Transverse colon (tissue), 4 donors: ENCODE results near the gene ETNK2. TPM values are rescaled to one million over a fixed set of nuclear protein-coding genes. Genes with fewer than 3 reads are reported as not detected.

Experiments
- DNase-seq: peaks from one replicate; pipeline ENCODE4 v3.0.0-alpha.2; 2019
- H3K27ac ChIP-seq, 4 donors: fragments of 200-600 bp; sonication (generic); 2 replicates each; pipeline ENCODE4 v1.5.1; 2016 to 2018; ENCODE audit warnings: inconsistent platforms in 4 of 4
- H3K27me3 ChIP-seq: fragments of 200-600 bp; sonication (generic); 2 replicates; pipeline ENCODE4 v1.5.1; 2017; ENCODE audit warnings: inconsistent platforms
- H3K36me3 ChIP-seq, 4 donors: fragments of 200-600 bp; sonication (generic); 2 replicates each; pipeline ENCODE4 v1.5.1; 2017 to 2019; ENCODE audit warnings: inconsistent platforms in 4 of 4
- H3K4me1 ChIP-seq, 4 donors: fragments of 200-600 bp; sonication (generic); 2 replicates each; pipeline ENCODE4 v1.5.1; 2017 to 2020; ENCODE audit warnings: inconsistent platforms in 4 of 4
- H3K4me3 ChIP-seq, 4 donors: fragments of 200-600 bp; sonication (generic); 1 replicate in 1 of 4; 2 replicates in 3 of 4; pipeline versions ENCODE4 v1.5.1 to v1.6.1; 2017 to 2019; ENCODE audit warnings: inconsistent platforms in 4 of 4
- H3K9me3 ChIP-seq, 2 donors: fragments of 200-600 bp; sonication (generic); 2 replicates each; pipeline ENCODE4 v1.5.1; 2017 to 2019; ENCODE audit warnings: inconsistent platforms in 2 of 2
- CTCF ChIP-seq, 5 experiments: fragments of 200-600 bp in 3 of 5; fragments of 450-650 bp in 2 of 5; sonication (generic) in 3 of 5; IDR thresholded peaks; 1 replicate in 2 of 5; 2 replicates in 3 of 5; pipeline ENCODE4 v1.5.1; 2016 to 2017; ENCODE audit warnings: antibody characterized with exemption in 5 of 5, inconsistent platforms in 3 of 5, mild to moderate bottlenecking in 2 of 5, moderate library complexity in 1 of 5
- EP300 ChIP-seq: sonication (generic); formaldehyde crosslinking; IDR thresholded peaks from one replicate; pipeline ENCODE4 v1.6.1; 2017; ENCODE audit warnings: antibody characterized with exemption, low read depth
- POLR2A ChIP-seq: fragments of 450-650 bp; IDR thresholded peaks from one replicate; pipeline ENCODE4 v1.6.1; 2016; ENCODE audit warnings: antibody characterized with exemption, mild to moderate bottlenecking, moderate library complexity
- POLR2AphosphoS5 ChIP-seq, 3 donors: sonication (generic); formaldehyde crosslinking; IDR thresholded peaks; one replicate each; pipeline ENCODE4 v1.6.1; 2016; ENCODE audit warnings: antibody characterized with exemption in 3 of 3
- WGBS, 2 donors: methylation state at CpG; one replicate each; pipeline ENCODE4 v1.1.5; 2018; ENCODE audit warnings: low coverage in 1 of 2; 5-methylcytosine and 5-hydroxymethylcytosine counted together
- in situ Hi-C, 4 donors: fragments of 200-750 bp; cut with MboI; loops; one replicate each; pipeline versions ENCODE4 v1.15.0 to v1.15.1; 2017; ENCODE audit warnings: low sequenced_read_pairs in 3 of 4, low pct_ligation_motif_present in 1 of 4, low pct_unique_long_range_greater_than_20kb in 1 of 4
- intact Hi-C: fragments of 100-400 bp; cut with DNase I; formaldehyde crosslinking; loops from one replicate; pipeline ENCODE4 v1.15.1; 2023; ENCODE audit warnings: low total_unique reads
- total RNA-seq, 4 donors: library from RNA; depleted of rRNA; stranded (reverse); fragments of >200 nt; gene quantifications; one replicate each; pipeline ENCODE4 v1.1.0, GENCODE V29; 2016

ETNK2 gene
- total RNA-seq, 4 donors from 2014 or later = 1.9 to 3.7 (median 3.3) TPM; not detected in 1

GRCh38 chr1:204161609-204162493 lies 10.0 kb upstream of the ETNK2 start:
- no peak overlapping the region for H3K27ac ChIP-seq

DNA sequence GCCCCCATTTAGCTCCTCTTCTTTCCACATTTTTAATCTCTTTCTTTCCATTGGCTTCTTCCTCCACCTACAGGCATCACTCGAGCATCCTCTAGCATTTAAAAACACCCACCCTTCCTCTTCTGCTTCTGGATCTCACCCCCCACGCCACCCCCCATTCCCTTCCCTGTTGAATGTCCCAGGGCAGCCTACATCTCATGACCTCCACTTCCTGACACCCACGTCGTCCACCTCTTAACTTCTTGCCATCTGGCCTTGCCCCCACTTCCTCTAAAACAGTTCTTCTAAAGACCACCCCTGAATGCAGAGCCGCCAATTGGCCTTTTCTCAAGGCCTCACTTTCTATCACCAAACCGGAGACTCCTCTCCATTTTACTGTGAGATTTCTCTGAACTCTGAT lies 6.1 kb upstream of the ETNK2 start:
- Histone ChIP-seq H3K4me3 (no peak overlapping the region), H3K36me3 (no peaks in the 10 kb centered on the region), H3K4me1 (peaks cover 0 to 5% (median 0%) of the 10 kb centered on the region in 4 donors), H3K9me3 (no peaks in the 10 kb centered on the region), H3K27me3 (peaks cover 19% of the 10 kb centered on the region), H3K27ac (no peak overlapping the region)
- no peak for DNase-seq
- intact Hi-C loops (no loop called here), in situ Hi-C loops (no loop called here)
- WGBS, 2 donors = 57 to 65% methylated on average over 6 of the region's 6 CpGs
- TF ChIP-seq POLR2AphosphoS5 (IDR thresholded peaks at IDR 0.05) (no peak), POLR2A (no peak), EP300 (no peak), CTCF (IDR thresholded peaks at IDR 0.05) (no peak)

More at GRCh38 chr1:204161609-204162493, 10.0 kb upstream of the ETNK2 start:
- Histone ChIP-seq H3K4me3 (no peak overlapping the region), H3K27me3 (peaks cover 11% of the 10 kb centered on the region), H3K36me3 (no peaks in the 10 kb centered on the region), H3K9me3 (no peaks in the 10 kb centered on the region), H3K4me1 (peaks cover 0 to 5% (median 0%) of the 10 kb centered on the region in 4 donors)
- intact Hi-C loops (loop anchor here (2.0 kb wide), 2 partner anchors 201 to 207 kb away; no protein-coding TSS in a partner anchor), in situ Hi-C loops (loop anchor here in 2 of 4 donors (10.0 kb wide), 1 partner anchor 203 kb away; no protein-coding TSS in a partner anchor)
- DNase-seq = no peak
- no peak for TF ChIP-seq CTCF (IDR thresholded peaks at IDR 0.05)
- TF ChIP-seq EP300 = no peak
- TF ChIP-seq POLR2AphosphoS5 (IDR thresholded peaks at IDR 0.05) = no peak
- TF ChIP-seq POLR2A = no peak
- 60 to 71% methylated on average over 11 to 14 of the region's 14 CpGs for WGBS, 2 donors

DNA sequence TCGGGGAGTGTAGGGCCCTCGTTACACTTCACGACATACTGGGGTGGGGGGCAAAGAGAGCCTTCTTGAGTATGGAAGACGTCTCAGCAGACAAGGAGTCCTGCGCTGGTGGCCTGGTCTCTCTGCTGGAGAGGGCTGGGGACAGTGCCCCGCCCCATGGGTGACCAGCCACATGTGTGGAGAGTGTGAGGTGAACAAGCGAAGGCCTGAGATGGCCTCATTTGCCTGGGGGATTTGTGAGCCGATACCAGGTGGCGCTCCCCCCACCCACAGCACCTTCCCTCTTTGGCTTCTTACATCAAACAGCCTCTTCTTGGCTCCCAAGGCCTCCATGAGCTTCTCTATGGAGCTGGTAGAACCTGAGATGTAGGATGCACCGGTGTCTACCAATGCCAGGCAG lies 4.0 kb upstream of the ETNK2 start:
- TF ChIP-seq POLR2AphosphoS5 (IDR thresholded peaks at IDR 0.05) (no peak), EP300 (no peak), CTCF (IDR thresholded peaks at IDR 0.05) (no peak), POLR2A (no peak)
- Histone ChIP-seq H3K9me3 (no peaks in the 10 kb centered on the region), H3K4me3 (no peak overlapping the region), H3K36me3 (no peaks in the 10 kb centered on the region), H3K27ac (no peak overlapping the region), H3K4me1 (peaks cover 5 to 9% (median 6%) of the 10 kb centered on the region in 4 donors), H3K27me3 (peaks cover 28% of the 10 kb centered on the region)
- no peak for DNase-seq
- 74% methylated on average over 10 of the region's 10 CpGs; no CpG with 5 or more reads in 1 of the 2 donors for WGBS, 2 donors
- in situ Hi-C loops = no loop called here
- intact Hi-C loops = no loop called here

- Histone ChIP-seq H3K4me1 (peaks cover 5 to 9% (median 6%) of the 10 kb centered on the region in 4 donors), H3K27ac (no peak overlapping the region), H3K4me3 (no peak overlapping the region), H3K9me3 (no peaks in the 10 kb centered on the region), H3K36me3 (no peaks in the 10 kb centered on the region), H3K27me3 (peaks cover 29% of the 10 kb centered on the region)
- intact Hi-C loops = no loop called here
- TF ChIP-seq POLR2A (no peak), EP300 (no peak)
- DNase-seq = no peak
- WGBS, 2 donors = 90% methylated on average over 15 of the region's 15 CpGs; no CpG with 5 or more reads in 1 of the 2 donors
- in situ Hi-C loops = no loop called here
Measured at GRCh38 chr1:204154568-204155255, 2.9 kb upstream of the ETNK2 start.
